ENCODE measurements around the gene NUB1. TPM values are rescaled to one million over a fixed set of nuclear protein-coding genes. Genes with fewer than 3 reads are reported as not detected.

The NUB1 gene
- total RNA-seq, 4 donors from 2014 or later = 66.4 to 90.8 (median 68.2) TPM

GRCh38 chr7:151378011-151378410, 36.4 kb downstream of the NUB1 start:
- H3K27me3 ChIP-seq = peaks cover 0 to 9% of the 10 kb centered on the region in 2 donors
- no peak overlapping the region for H3K4me3 ChIP-seq
- H3K4me1 ChIP-seq = peaks cover 0 to 21% (median 12%) of the 10 kb centered on the region in 4 donors
- no peaks in the 10 kb centered on the region for H3K9me3 ChIP-seq
- H3K36me3 ChIP-seq = peaks cover 0 to 56% (median 0%) of the 10 kb centered on the region in 3 donors
- H3K27ac ChIP-seq = no peak overlapping the region
- no peak for DNase-seq
- no peak for TF ChIP-seq POLR2A (IDR thresholded peaks at IDR 0.05)
- TF ChIP-seq, protein P1, sequence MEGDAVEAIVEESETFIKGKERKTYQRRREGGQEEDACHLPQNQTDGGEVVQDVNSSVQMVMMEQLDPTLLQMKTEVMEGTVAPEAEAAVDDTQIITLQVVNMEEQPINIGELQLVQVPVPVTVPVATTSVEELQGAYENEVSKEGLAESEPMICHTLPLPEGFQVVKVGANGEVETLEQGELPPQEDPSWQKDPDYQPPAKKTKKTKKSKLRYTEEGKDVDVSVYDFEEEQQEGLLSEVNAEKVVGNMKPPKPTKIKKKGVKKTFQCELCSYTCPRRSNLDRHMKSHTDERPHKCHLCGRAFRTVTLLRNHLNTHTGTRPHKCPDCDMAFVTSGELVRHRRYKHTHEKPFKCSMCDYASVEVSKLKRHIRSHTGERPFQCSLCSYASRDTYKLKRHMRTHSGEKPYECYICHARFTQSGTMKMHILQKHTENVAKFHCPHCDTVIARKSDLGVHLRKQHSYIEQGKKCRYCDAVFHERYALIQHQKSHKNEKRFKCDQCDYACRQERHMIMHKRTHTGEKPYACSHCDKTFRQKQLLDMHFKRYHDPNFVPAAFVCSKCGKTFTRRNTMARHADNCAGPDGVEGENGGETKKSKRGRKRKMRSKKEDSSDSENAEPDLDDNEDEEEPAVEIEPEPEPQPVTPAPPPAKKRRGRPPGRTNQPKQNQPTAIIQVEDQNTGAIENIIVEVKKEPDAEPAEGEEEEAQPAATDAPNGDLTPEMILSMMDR (IDR thresholded peaks at IDR 0.05) = no peak

- Histone ChIP-seq H3K9me3 (no peaks in the 10 kb centered on the region), H3K27ac (no peak overlapping the region), H3K36me3 (peaks cover 0 to 50% (median 0%) of the 10 kb centered on the region in 3 donors), H3K4me3 (no peak overlapping the region), H3K27me3 (peaks cover 0 to 9% of the 10 kb centered on the region in 2 donors), H3K4me1 (peaks cover 0 to 21% (median 12%) of the 10 kb centered on the region in 4 donors)
- TF ChIP-seq, protein P1 (IDR thresholded peaks at IDR 0.05) = no peak
- TF ChIP-seq POLR2A (IDR thresholded peaks at IDR 0.05) = no peak
- no peak for DNase-seq
These were observed 37.0 kb downstream of the NUB1 start for GRCh38 chr7:151378496-151379192.

DNA sequence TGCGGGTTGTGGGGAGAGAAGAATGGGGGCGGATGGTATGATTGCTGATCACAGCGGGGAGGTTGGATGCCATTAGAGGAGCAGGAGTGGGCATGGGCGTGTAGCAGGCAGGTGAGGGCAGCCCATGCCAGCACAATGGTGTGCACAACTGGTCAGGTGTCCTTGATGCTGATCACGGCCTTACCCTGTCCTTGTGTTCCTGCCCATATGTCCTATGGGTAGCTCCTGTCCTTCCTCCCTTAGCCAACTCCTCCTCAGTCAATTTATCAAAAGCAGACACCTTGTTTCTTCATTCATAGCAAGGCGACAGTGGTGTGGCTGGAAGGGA, 37.5 kb downstream of the NUB1 start:
- H3K36me3 ChIP-seq = peaks cover 0 to 45% (median 0%) of the 10 kb centered on the region in 3 donors
- no peak overlapping the region for H3K27ac ChIP-seq
- no peak overlapping the region for H3K4me3 ChIP-seq
- H3K9me3 ChIP-seq = no peaks in the 10 kb centered on the region
- peaks cover 0 to 9% of the 10 kb centered on the region in 2 donors for H3K27me3 ChIP-seq
- DNase-seq = no peak
- TF ChIP-seq, protein P1 (IDR thresholded peaks at IDR 0.05) = no peak
- peaks cover 0 to 21% (median 12%) of the 10 kb centered on the region in 4 donors for H3K4me1 ChIP-seq

- Histone ChIP-seq H3K27me3 (peaks cover 0 to 9% of the 10 kb centered on the region in 2 donors), H3K27ac (no peak overlapping the region), H3K9me3 (no peaks in the 10 kb centered on the region), H3K4me1 (peaks cover 0 to 21% (median 12%) of the 10 kb centered on the region in 4 donors), H3K4me3 (no peak overlapping the region), H3K36me3 (peaks cover 0 to 40% (median 0%) of the 10 kb centered on the region in 3 donors)
- TF ChIP-seq POLR2A (IDR thresholded peaks at IDR 0.05) = no peak
- TF ChIP-seq, protein P1 (IDR thresholded peaks at IDR 0.05) = no peak
- peak in 1 of 3 donors; percentile 40 for DNase-seq
These were observed 38.1 kb downstream of the NUB1 start for GRCh38 chr7:151379534-151380198.

- no peak for TF ChIP-seq POLR2A (IDR thresholded peaks at IDR 0.05)
- TF ChIP-seq, protein P1 (IDR thresholded peaks at IDR 0.05) = no peak
- H3K27me3 ChIP-seq = peaks cover 0 to 9% of the 10 kb centered on the region in 2 donors
- H3K4me3 ChIP-seq = peak overlapping the region in 1 of 4 donors; percentile 54
These were observed 38.8 kb downstream of the NUB1 start for GRCh38 chr7:151380199-151381097.

More at GRCh38 chr7:151380199-151381097, 38.8 kb downstream of the NUB1 start:
- H3K27ac ChIP-seq = peak overlapping the region in 1 of 4 donors; percentile 19
- peaks cover 0 to 32% (median 0%) of the 10 kb centered on the region in 3 donors for H3K36me3 ChIP-seq
- DNase-seq = peak in 1 of 3 donors; percentile 49
- no peaks in the 10 kb centered on the region for H3K9me3 ChIP-seq
- peaks cover 0 to 21% (median 12%) of the 10 kb centered on the region in 4 donors for H3K4me1 ChIP-seq
